HL-60/S4 treated with phorbol 12-myristate 13-acetate at 8.2 ng/mL for 4 days and 3 days (cell line): Measurements from ENCODE around the gene LYPLAL1.

ENCODE experiments used
- in situ Hi-C: fragments of 300-500 bp; cut with MboI; formaldehyde crosslinking; loops from 2 replicates; pipeline ENCODE4 v1.15.0; 2022; ENCODE audit warnings: low sequenced_read_pairs

The LYPLAL1 gene

DNA sequence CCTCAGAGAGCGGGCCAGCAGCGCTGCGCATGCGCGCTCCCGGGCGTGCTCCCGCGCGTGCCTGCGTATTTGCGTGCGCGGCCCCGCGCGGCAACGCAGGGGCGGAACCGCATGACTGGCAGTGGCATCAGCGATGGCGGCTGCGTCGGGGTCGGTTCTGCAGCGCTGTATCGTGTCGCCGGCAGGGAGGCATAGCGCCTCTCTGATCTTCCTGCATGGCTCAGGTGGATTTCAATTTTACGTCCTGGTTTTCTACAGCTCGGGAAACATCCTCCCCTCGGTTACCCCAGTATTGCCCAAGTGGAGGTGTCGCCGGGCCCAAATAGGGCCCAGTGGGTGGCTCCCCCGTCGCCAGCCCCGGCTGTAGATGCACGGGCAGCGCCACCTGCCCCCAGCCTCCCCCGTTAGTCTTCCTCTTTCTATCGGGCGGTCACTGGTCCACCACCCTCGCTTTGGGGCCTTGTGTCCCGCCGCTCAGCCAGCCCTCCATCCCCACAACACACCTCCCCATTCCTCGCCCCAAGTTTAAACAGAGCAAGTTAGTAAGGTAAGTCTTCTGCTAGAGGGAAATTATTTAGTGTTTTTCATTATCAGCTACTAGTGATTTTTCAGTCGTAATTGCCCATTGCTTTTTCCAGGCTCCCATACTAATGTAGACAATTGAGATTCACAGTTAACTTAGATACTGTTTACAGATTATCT, at the start of gene LYPLAL1:
TSS of gene LYPLAL1 (plus strand) at position 121 of the 702 bp plus-strand sequence. CDS start at position 134, 13 bp downstream.
- in situ Hi-C loops: no loop called here

DNA sequence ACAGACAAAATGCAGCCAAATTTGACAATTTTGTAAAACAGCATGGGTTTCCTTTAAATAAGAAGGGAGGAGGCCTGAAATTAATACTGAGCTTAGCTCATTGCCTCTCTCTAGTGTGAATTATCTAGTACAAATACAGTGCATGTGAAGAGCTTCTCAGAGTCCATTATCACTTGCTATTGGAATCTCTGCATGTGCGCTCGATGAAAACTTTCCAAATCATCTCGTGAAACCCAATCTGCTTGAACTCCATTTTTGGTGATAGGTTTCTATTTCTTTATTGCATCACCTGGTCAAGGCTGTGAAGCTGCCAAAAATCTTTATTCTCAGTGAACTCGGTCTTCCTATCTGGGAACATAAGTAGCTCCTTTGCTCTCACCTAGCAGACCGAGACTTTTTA, 49.5 kb upstream of the LYPLAL1 start:
- in situ Hi-C loops: no loop called here

GRCh38 chr1:219125342-219125741, 48.3 kb upstream of the LYPLAL1 start:
- in situ Hi-C loops: no loop called here

GRCh38 chr1:219126377-219126776, 47.3 kb upstream of the LYPLAL1 start:
- in situ Hi-C loops: no loop called here

- in situ Hi-C loops: no loop called here
These were observed 44.7 kb upstream of the LYPLAL1 start for GRCh38 chr1:219128957-219129356.

DNA sequence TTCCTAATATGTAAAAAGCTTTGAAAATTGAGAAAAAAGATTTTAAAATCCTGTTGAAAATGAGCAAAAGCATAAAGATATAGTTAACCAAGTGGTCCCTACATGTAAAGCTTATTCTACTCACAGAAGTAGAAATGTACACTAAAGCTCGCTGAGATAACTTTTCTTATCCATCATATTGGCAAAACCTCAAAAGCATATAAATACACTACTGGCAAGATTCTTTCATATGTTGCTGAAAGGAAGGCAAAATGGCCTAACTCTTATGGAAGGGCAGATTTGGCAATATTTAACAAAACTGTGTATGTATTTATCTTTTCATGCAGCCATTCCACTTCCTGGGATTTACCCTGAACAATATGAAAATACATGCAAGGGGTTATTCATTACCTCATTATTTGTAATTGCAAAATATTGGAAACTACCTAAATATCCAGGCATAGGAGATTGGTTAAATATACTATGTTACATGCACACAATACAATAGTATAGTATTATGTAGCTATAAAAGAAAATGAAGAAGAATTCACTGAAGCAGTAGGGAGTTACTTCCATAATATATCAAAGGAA, 43.2 kb upstream of the LYPLAL1 start:
- in situ Hi-C loops: no loop called here

DNA sequence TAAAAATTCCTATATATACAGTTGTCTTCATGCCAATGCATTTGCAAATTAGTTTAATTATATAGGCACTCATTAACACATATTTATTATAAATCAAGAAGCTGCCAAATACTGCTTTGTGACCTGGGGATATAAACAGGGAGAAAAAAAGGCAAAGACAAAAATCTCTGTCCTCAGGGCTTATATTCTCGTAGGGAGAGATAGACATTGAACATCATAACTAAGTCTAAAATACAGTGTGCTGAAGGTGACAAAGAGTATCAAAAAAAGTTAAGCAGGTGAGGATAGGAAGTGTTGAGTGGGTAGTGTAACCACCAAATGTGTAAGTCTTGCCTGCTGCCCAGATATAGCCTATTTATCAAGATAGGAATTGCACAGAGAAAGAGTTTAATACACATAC, 40.7 kb upstream of the LYPLAL1 start:
- in situ Hi-C loops: no loop called here

DNA sequence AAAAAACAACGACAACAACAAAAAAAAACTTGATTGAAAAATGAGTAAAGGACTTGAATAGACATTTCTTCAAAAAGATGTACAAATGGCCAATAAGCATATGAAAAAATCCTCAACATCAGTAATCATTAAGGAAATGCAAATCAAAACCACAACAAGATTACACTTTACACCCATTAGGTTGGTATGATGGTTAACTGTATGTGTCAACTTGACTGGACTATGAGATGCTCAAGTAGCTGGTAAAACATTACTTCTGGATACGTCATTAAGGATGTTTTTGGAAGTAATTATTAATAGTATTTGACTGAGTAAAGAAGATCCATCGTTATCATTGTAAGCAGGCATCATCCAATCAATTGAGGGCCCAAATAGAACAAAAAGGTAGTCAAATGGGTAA, 34.9 kb upstream of the LYPLAL1 start:
- in situ Hi-C loops: no loop called here

GRCh38 chr1:219140303-219140877, 33.3 kb upstream of the LYPLAL1 start:
- in situ Hi-C loops: no loop called here

- in situ Hi-C loops: no loop called here
These were observed 29.9 kb upstream of the LYPLAL1 start for GRCh38 chr1:219143735-219144134.

DNA sequence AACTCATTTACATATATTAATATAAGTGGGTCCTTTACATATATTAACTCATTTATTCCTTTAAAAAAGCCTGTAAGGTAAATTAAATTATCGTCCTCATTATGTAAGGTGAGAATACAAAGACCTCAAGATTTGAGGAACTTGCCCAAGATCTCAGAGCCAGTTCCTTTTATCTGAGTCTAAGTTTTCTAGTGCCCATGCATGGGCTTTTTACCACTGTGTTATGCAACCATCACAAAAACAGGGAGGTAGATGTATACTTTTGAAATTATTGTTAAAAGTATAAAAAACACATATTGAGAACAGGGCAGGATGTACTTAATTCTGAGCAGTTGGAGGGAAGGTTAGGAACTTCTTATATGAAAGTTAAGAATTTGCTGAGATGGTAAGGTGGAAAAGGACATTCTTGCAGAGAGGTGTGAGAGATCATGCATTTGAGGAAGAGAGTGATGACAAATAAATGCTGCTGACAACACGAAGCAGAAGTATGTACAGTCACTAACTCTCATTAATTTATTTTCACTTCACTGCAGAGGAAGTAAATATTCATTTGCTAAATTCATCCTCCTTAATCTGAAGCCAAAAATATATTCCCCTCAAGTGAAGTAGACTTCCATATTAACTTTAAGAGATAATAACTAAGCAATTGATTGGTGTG, 28.9 kb upstream of the LYPLAL1 start:
- in situ Hi-C loops: no loop called here

- in situ Hi-C loops: no loop called here
These were observed 26.1 kb upstream of the LYPLAL1 start for GRCh38 chr1:219147571-219148019.

DNA sequence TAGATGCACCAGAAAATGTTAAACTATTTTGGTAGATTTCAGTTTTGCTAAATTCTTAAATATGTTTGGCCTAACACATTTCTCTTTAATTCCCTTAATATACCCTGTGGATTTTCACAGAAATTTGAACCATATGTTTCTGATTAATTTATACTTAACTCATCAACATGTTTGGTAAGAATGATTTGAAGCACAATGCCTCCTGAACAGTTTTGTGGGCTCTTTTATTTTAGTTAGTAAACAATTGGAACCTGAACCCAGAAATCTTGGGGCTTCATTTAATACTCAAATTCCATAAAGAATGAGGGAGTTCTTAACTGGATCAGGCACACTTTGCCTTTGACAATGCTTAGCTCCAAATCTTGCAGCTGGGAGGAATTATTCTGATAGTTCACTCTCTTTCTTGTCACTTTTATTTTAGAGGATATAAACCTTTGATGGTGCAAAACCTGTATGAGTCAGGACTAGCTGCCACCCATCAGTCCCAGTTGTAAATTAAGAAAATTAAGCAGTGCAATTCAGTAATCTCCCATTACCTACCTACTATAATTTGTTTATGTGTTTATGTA, 24.6 kb upstream of the LYPLAL1 start:
- in situ Hi-C loops: no loop called here

- in situ Hi-C loops: no loop called here
These were observed 23.7 kb upstream of the LYPLAL1 start for GRCh38 chr1:219149953-219150352.

- in situ Hi-C loops: no loop called here
These were observed 22.8 kb upstream of the LYPLAL1 start for GRCh38 chr1:219150913-219151312.

DNA sequence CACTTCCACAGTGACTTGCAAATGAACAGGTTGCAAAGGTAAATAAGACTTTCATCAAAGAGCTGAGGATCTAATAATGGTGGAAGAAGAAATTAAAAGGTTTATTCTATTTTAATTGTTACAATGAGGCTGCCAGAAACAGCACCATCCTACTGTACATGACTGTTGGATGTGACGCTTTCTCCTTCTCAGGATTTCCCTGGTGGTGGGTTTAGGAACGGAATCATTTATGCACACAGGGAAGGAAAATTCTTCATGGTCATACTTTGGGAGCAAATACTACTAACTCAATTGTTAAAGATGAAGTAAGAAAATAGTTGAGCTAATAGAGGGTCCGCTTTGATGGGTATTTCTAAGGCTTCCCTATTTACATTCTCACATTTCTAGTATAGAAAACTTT, 22.2 kb upstream of the LYPLAL1 start:
- in situ Hi-C loops: no loop called here

GRCh38 chr1:219152751-219153150, 20.9 kb upstream of the LYPLAL1 start:
- in situ Hi-C loops: no loop called here

DNA sequence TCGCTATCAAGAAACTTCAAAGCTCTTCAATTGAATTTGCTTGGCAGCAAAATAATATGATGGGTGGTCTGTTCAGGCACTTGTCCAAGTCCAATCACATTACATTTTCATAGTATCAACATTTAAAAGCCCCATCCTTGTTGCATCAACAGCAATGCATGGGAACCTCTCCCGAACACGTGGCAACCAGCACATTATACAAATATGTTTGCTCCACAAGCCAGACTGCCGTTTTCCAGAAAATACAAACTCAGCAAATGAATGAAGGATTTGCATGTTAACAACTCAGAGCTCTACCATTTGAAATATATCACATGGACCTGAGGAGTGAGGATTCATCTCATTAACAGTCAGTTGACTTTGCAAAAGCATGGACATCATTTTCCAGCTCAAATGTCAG, 20.0 kb upstream of the LYPLAL1 start:
- in situ Hi-C loops: no loop called here

GRCh38 chr1:219155135-219155534, 18.5 kb upstream of the LYPLAL1 start:
- in situ Hi-C loops: no loop called here

- in situ Hi-C loops: no loop called here
These were observed 13.6 kb upstream of the LYPLAL1 start for GRCh38 chr1:219159946-219160645.

GRCh38 chr1:219160967-219161366, 12.7 kb upstream of the LYPLAL1 start:
- in situ Hi-C loops: no loop called here
